Measurements from ENCODE around the gene VMO1. TPM values are rescaled to one million over a fixed set of nuclear protein-coding genes. Genes with fewer than 3 reads are reported as not detected.

The VMO1 gene
- total RNA-seq, 2 donors from 2014 or later: 3.9 TPM; not detected in 1

GRCh38 chr17:4823373-4824089, 37.4 kb upstream of the VMO1 start:
- H3K36me3 ChIP-seq: no peaks in the 10 kb centered on the region

DNA sequence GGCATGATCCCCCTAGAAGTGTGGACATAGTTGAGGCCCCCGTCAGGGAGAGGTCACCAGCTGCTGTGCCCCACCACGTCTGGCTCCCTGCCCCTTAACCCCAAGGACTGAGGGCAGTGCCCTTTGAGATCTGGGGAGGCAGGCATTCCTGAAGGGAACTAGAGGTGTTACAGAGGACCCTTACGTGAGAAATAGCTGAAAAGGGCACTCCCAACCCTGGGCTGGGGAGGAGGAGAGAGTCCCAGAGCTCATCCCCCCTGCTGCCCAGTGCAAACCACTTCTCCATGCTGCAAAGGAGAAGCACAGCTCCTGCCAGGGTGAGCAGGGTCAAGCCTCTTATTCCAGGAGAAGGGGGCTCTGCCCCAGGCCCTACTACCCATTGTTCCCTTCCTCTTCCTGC, 36.7 kb upstream of the VMO1 start:
- H3K36me3 ChIP-seq: no peaks in the 10 kb centered on the region
- DNase-seq (ENCODE audit: low spot score): no peak

More at GRCh38 chr17:4823373-4824089, 37.4 kb upstream of the VMO1 start:
- no peaks in the 10 kb centered on the region for H3K9me3 ChIP-seq
- TF ChIP-seq, protein P1, sequence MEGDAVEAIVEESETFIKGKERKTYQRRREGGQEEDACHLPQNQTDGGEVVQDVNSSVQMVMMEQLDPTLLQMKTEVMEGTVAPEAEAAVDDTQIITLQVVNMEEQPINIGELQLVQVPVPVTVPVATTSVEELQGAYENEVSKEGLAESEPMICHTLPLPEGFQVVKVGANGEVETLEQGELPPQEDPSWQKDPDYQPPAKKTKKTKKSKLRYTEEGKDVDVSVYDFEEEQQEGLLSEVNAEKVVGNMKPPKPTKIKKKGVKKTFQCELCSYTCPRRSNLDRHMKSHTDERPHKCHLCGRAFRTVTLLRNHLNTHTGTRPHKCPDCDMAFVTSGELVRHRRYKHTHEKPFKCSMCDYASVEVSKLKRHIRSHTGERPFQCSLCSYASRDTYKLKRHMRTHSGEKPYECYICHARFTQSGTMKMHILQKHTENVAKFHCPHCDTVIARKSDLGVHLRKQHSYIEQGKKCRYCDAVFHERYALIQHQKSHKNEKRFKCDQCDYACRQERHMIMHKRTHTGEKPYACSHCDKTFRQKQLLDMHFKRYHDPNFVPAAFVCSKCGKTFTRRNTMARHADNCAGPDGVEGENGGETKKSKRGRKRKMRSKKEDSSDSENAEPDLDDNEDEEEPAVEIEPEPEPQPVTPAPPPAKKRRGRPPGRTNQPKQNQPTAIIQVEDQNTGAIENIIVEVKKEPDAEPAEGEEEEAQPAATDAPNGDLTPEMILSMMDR (IDR thresholded peaks at IDR 0.05): no peak
- H3K27ac ChIP-seq: no peak overlapping the region
- no peak overlapping the region for H3K4me3 ChIP-seq
- no peak for DNase-seq (ENCODE audit: low spot score)
- no peaks in the 10 kb centered on the region for H3K4me1 ChIP-seq
- H3K27me3 ChIP-seq: no peaks in the 10 kb centered on the region

GRCh38 chr17:4818276-4818675, 32.1 kb upstream of the VMO1 start:
- no peak overlapping the region for H3K4me3 ChIP-seq
- H3K9me3 ChIP-seq: no peaks in the 10 kb centered on the region
- no peak for DNase-seq (ENCODE audit: low spot score)
- H3K4me1 ChIP-seq: no peaks in the 10 kb centered on the region
- H3K27ac ChIP-seq: no peak overlapping the region
- H3K27me3 ChIP-seq: no peaks in the 10 kb centered on the region
- TF ChIP-seq, protein P1 (IDR thresholded peaks at IDR 0.05): no peak
- peaks cover 19% of the 10 kb centered on the region for H3K36me3 ChIP-seq

More for the DNA sequence above, 36.7 kb upstream of the VMO1 start:
- H3K4me3 ChIP-seq: no peak overlapping the region
- no peaks in the 10 kb centered on the region for H3K27me3 ChIP-seq
- no peaks in the 10 kb centered on the region for H3K4me1 ChIP-seq
- no peak overlapping the region for H3K27ac ChIP-seq
- TF ChIP-seq, protein P1 (IDR thresholded peaks at IDR 0.05): no peak
- no peaks in the 10 kb centered on the region for H3K9me3 ChIP-seq

DNA sequence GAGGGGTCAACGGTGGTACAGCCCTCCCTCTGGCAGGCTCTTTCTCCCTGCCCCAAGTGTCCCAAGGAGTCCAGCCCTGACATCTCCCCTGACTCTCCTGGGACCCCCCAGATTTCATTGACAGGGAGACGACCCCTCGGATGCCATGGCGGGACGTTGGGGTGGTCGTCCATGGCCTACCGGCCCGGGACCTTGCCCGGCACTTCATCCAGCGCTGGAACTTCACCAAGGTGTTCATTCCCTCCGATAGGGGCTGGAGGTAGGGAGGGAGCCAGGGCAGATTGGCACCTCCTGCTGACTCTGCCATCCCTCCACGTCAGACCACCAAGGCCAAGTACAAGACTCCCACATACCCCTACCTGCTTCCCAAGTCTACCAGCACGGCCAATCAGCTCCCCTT, 30.7 kb upstream of the VMO1 start:
- no peak for DNase-seq (ENCODE audit: low spot score)
- TF ChIP-seq, protein P1 (IDR thresholded peaks at IDR 0.05): no peak
- Histone ChIP-seq H3K4me3 (no peak overlapping the region), H3K4me1 (peaks cover 0 to 4% of the 10 kb centered on the region in 2 donors), H3K9me3 (no peaks in the 10 kb centered on the region), H3K36me3 (peaks cover 19% of the 10 kb centered on the region), H3K27me3 (no peaks in the 10 kb centered on the region), H3K27ac (no peak overlapping the region)

DNA sequence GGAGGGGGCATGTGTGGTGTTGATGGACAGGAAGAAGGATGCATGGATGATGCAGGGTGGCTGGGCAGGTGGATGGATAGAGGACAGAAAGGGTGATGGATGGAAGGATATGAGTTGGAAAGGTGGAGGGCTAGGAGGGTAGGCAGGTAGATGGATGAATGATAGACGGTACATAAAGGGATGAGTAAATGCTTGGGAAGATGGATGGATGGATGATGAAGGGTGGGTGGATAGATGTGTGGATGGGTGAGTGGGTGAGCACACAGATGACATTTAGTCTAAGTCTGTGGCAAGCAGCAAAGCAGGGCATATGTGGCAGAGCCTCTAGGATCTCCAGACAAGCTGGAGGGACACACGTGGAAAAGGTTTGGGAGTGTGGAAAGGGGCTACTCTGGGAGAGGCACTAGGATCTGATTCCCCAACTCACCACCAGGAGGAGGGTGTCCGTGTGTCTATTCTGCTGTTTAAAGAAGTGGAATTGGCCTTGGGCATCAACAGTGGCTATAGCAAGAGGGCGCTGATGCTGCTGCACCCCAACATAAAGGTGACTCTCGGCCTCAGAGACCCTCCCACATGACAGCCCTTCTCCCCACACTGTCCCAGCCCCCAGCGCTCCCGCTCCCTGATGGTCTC, 29.0 kb upstream of the VMO1 start:
- peaks cover 19% of the 10 kb centered on the region for H3K36me3 ChIP-seq
- DNase-seq (ENCODE audit: low spot score): no peak
- no peaks in the 10 kb centered on the region for H3K9me3 ChIP-seq
- H3K4me3 ChIP-seq: no peak overlapping the region
- H3K27ac ChIP-seq: no peak overlapping the region
- peaks cover 0 to 4% of the 10 kb centered on the region in 2 donors for H3K4me1 ChIP-seq
- no peaks in the 10 kb centered on the region for H3K27me3 ChIP-seq
- TF ChIP-seq, protein P1 (IDR thresholded peaks at IDR 0.05): no peak

All from right atrium auricular region (tissue), 2 donors.